H9 (cell line): ENCODE results near the gene HEPHL1. TPM values are rescaled to one million over a fixed set of nuclear protein-coding genes. Genes with fewer than 3 reads are reported as not detected.

Experiments used
- DNase-seq: peaks from one replicate; pipeline ENCODE4 v3.0.0-alpha.2; 2017
- H2AFZ ChIP-seq: one replicate; pipeline ENCODE4 v1.6.1; 2013; ENCODE audit warnings: mild to moderate bottlenecking, low read length, control low read depth, moderate library complexity
- H2AK5ac ChIP-seq: 2 replicates; pipeline ENCODE4 v1.6.1; 2013; ENCODE audit warnings: low read length, control low read depth, mixed read lengths; ENCODE audit not compliant: insufficient read length
- H2BK120ac ChIP-seq: one replicate; pipeline ENCODE4 v1.6.1; 2013; ENCODE audit warnings: low read depth, mild to moderate bottlenecking, low read length, control low read depth, inconsistent platforms; ENCODE audit not compliant: poor library complexity, severe bottlenecking
- H2BK12ac ChIP-seq: 2 replicates; pipeline ENCODE4 v1.6.1; 2013; ENCODE audit warnings: low read length, control low read depth, mixed read lengths, low read depth; ENCODE audit not compliant: insufficient read length
- H2BK15ac ChIP-seq: 2 replicates; pipeline ENCODE4 v1.6.1; 2013; ENCODE audit warnings: low read depth, low read length, control low read depth
- H2BK20ac ChIP-seq: one replicate; pipeline ENCODE4 v1.6.1; 2013; ENCODE audit warnings: low read depth, mild to moderate bottlenecking, low read length, control low read depth, inconsistent platforms; ENCODE audit not compliant: poor library complexity, severe bottlenecking
- H2BK5ac ChIP-seq: 2 replicates; pipeline ENCODE4 v1.6.1; 2013; ENCODE audit warnings: low read length, control low read depth, mixed read lengths; ENCODE audit not compliant: insufficient read length
- H3K14ac ChIP-seq: 2 replicates; pipeline ENCODE4 v1.6.1; 2013; ENCODE audit warnings: low read length, control low read depth; ENCODE audit not compliant: insufficient read depth
- H3K18ac ChIP-seq: 2 replicates; pipeline ENCODE4 v1.6.1; 2013; ENCODE audit warnings: low read depth, mild to moderate bottlenecking, mixed read lengths, low read length, control low read depth; ENCODE audit not compliant: insufficient read length
- H3K23ac ChIP-seq: 2 replicates; pipeline ENCODE4 v1.6.1; 2013; ENCODE audit warnings: low read length, control low read depth, mixed read lengths, low read depth; ENCODE audit not compliant: insufficient read length
- H3K23me2 ChIP-seq: 2 replicates; pipeline ENCODE4 v1.6.1; 2013; ENCODE audit warnings: low read depth, mild to moderate bottlenecking, mixed read lengths, low read length, control low read depth; ENCODE audit not compliant: insufficient read length, poor library complexity, severe bottlenecking
- H3K27ac ChIP-seq: 2 replicates; pipeline ENCODE4 v1.5.1; 2013; ENCODE audit warnings: low read length, control low read depth, mixed read lengths, low read depth; ENCODE audit not compliant: insufficient read length
- H3K27me3 ChIP-seq: 2 replicates; pipeline ENCODE4 v1.6.1; 2013; ENCODE audit warnings: low read length, control low read depth, inconsistent platforms; ENCODE audit not compliant: insufficient read depth
- H3K4ac ChIP-seq: 2 replicates; pipeline ENCODE4 v1.6.1; 2013; ENCODE audit warnings: low read depth, mild to moderate bottlenecking, control low read depth, inconsistent platforms, low read length, moderate library complexity
- H3K4me1 ChIP-seq: 2 replicates; pipeline ENCODE4 v1.6.1; 2013; ENCODE audit warnings: low read length, control low read depth, inconsistent platforms; ENCODE audit not compliant: insufficient read depth
- H3K4me2 ChIP-seq: 2 replicates; pipeline ENCODE4 v1.6.1; 2013; ENCODE audit warnings: low read length, control low read depth, mixed read lengths; ENCODE audit not compliant: insufficient read length, insufficient read depth
- H3K56ac ChIP-seq: 2 replicates; pipeline ENCODE4 v1.6.1; 2013; ENCODE audit warnings: low read depth, mild to moderate bottlenecking, mixed read lengths, low read length, control low read depth; ENCODE audit not compliant: insufficient read length
- H3K79me1 ChIP-seq: 2 replicates; pipeline ENCODE4 v1.6.1; 2013; ENCODE audit warnings: low read depth, mild to moderate bottlenecking, moderate library complexity, low read length, control low read depth, inconsistent platforms; ENCODE audit not compliant: insufficient read depth, poor library complexity, severe bottlenecking
- H3K79me2 ChIP-seq: 2 replicates; pipeline ENCODE4 v1.6.1; 2013; ENCODE audit warnings: low read length, control low read depth, inconsistent platforms; ENCODE audit not compliant: insufficient read depth
- H3K9ac ChIP-seq: 2 replicates; pipeline ENCODE4 v1.6.1; 2013; ENCODE audit warnings: low read length, control low read depth, mixed read lengths; ENCODE audit not compliant: insufficient read length; ENCODE audit errors: extremely low read depth
- H3K9me3 ChIP-seq: one replicate; pipeline ENCODE4 v1.6.1; 2013; ENCODE audit warnings: low read depth, low read length, inconsistent platforms; ENCODE audit not compliant: control insufficient read depth
- H3T11ph ChIP-seq: one replicate; pipeline ENCODE4 v1.6.1; 2013; ENCODE audit warnings: mild to moderate bottlenecking, low read length, control low read depth, inconsistent platforms
- H4K20me1 ChIP-seq: one replicate; pipeline ENCODE4 v1.6.1; 2013; ENCODE audit not compliant: control insufficient read depth, insufficient read length, insufficient read depth
- H4K5ac ChIP-seq: 2 replicates; pipeline ENCODE4 v1.6.1; 2013; ENCODE audit warnings: low read depth, mild to moderate bottlenecking, mixed read lengths, low read length, control low read depth; ENCODE audit not compliant: insufficient read length
- H4K8ac ChIP-seq: replicated peaks from 2 replicates; pipeline ENCODE4 v1.6.1; 2013; ENCODE audit warnings: low read length, control low read depth, mixed read lengths, low read depth; ENCODE audit not compliant: insufficient read length
- H4K91ac ChIP-seq: 2 replicates; pipeline ENCODE4 v1.6.1; 2013; ENCODE audit warnings: low read depth, mild to moderate bottlenecking, moderate library complexity, mixed read lengths, low read length, control low read depth; ENCODE audit not compliant: insufficient read length
- H3K27ac Mint-ChIP-seq, 3 experiments: 2 replicates in 2 of 3; 3 replicates in 1 of 3; pipeline ENCODE4 v1.8.0; 2020 to 2021; ENCODE audit warnings: mixed read lengths in 3 of 3, mild to moderate bottlenecking in 1 of 3, moderate library complexity in 1 of 3
- H3K27me3 Mint-ChIP-seq: 2 replicates; pipeline ENCODE4 v1.8.0; 2021; ENCODE audit warnings: low read depth, mild to moderate bottlenecking, moderate library complexity, mixed read lengths
- H3K36me3 Mint-ChIP-seq, 3 experiments: 2 replicates in 2 of 3; 3 replicates in 1 of 3; pipeline ENCODE4 v1.8.0; 2020 to 2021; ENCODE audit warnings: low read depth in 3 of 3, mixed read lengths in 3 of 3; ENCODE audit not compliant: insufficient read depth in 1 of 3
- H3K4me1 Mint-ChIP-seq, 2 experiments: 2 replicates each; pipeline ENCODE4 v1.8.0; 2020; ENCODE audit warnings: mixed read lengths in 2 of 2
- H3K4me3 Mint-ChIP-seq, 2 experiments: 2 replicates in 1 of 2; 3 replicates in 1 of 2; pipeline ENCODE4 v1.8.0; 2020 to 2021; ENCODE audit warnings: mild to moderate bottlenecking in 2 of 2, mixed read lengths in 2 of 2, moderate library complexity in 1 of 2
- H3K9me3 Mint-ChIP-seq, 2 experiments: 2 replicates in 1 of 2; 3 replicates in 1 of 2; pipeline ENCODE4 v1.8.0; 2020; ENCODE audit warnings: mild to moderate bottlenecking in 2 of 2, mixed read lengths in 2 of 2, moderate library complexity in 1 of 2
- WGBS: extraction: QIAGEN DNeasy Blood & Tissue Kit; methylation state at CpG from one replicate; pipeline ENCODE4 v1.1.7; 2013; ENCODE audit warnings: missing lambda C conversion rate, low lambda C conversion rate, mixed read lengths; ENCODE audit not compliant: insufficient read length; ENCODE audit errors: extremely low coverage; 5-methylcytosine and 5-hydroxymethylcytosine counted together
- total RNA-seq: library from RNA; stranded (reverse); gene quantifications from 2 replicates; pipeline ENCODE4 v1.2.1, GENCODE V29; 2021
- TF ChIP-seq, protein P1 (sequence below): fragments of 200-600 bp; sonication (generic); conservative IDR thresholded peaks from 3 replicates; pipeline ENCODE4 v1.8.0; 2021; ENCODE audit warnings: antibody characterized with exemption, mild to moderate bottlenecking

HEPHL1 gene
- total RNA-seq, 1 experiment from 2014 or later = not detected

DNA sequence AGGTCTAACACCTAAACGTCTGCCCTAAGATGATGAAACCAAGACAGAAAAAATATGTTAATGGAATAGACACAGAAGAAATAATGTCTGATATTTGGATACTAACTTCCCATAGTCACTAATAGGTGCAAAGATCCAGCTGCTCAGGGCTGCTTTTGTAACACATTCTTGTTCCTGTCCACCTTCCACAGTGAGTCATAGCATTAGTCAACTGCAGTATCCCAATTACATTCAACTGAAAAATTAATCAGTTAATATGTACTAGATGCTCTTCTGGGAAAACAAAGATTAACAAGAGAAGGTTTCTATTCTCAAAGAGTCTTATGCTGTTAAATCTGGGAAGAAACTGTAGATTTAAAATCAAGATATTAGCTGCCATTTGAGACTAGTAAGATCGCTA lies 47.6 kb downstream of the HEPHL1 start:
- H3K79me1 ChIP-seq = no peaks in the 10 kb centered on the region
- no peaks in the 10 kb centered on the region; the same call in 1 of the 2 replicates for H3K27me3 Mint-ChIP-seq
- no peak overlapping the region for H3K27ac Mint-ChIP-seq
- DNase-seq = no peak
- no peak overlapping the region for H4K8ac ChIP-seq
- no peaks in the 10 kb centered on the region for H3K36me3 Mint-ChIP-seq
- no peak overlapping the region for H3K4ac ChIP-seq
- no peaks in the 10 kb centered on the region for H3K79me2 ChIP-seq
- H3K14ac ChIP-seq = no peak overlapping the region
- H3K4me2 ChIP-seq = no peak overlapping the region
- H3K18ac ChIP-seq = no peak overlapping the region
- no peak overlapping the region for H4K5ac ChIP-seq
- H3K9ac ChIP-seq = no peak overlapping the region
- H2AFZ ChIP-seq = no peak overlapping the region
- no peak overlapping the region for H4K91ac ChIP-seq
- no peaks in the 10 kb centered on the region for H3K4me1 ChIP-seq
- H3K56ac ChIP-seq = no peak overlapping the region
- no peak overlapping the region for H3T11ph ChIP-seq
- no peak overlapping the region for H2BK5ac ChIP-seq
- no peak overlapping the region for H3K23ac ChIP-seq
- H2AK5ac ChIP-seq = no peak overlapping the region
- H3K4me1 Mint-ChIP-seq = no peaks in the 10 kb centered on the region
- no CpG with 5 or more reads among the region's 2 CpGs for WGBS
- H2BK15ac ChIP-seq = no peak overlapping the region
- no peak overlapping the region for H3K27ac ChIP-seq
- no peak overlapping the region for H2BK20ac ChIP-seq
- no peak overlapping the region for H3K4me3 Mint-ChIP-seq
- H4K20me1 ChIP-seq = no peaks in the 10 kb centered on the region
- TF ChIP-seq, protein P1, sequence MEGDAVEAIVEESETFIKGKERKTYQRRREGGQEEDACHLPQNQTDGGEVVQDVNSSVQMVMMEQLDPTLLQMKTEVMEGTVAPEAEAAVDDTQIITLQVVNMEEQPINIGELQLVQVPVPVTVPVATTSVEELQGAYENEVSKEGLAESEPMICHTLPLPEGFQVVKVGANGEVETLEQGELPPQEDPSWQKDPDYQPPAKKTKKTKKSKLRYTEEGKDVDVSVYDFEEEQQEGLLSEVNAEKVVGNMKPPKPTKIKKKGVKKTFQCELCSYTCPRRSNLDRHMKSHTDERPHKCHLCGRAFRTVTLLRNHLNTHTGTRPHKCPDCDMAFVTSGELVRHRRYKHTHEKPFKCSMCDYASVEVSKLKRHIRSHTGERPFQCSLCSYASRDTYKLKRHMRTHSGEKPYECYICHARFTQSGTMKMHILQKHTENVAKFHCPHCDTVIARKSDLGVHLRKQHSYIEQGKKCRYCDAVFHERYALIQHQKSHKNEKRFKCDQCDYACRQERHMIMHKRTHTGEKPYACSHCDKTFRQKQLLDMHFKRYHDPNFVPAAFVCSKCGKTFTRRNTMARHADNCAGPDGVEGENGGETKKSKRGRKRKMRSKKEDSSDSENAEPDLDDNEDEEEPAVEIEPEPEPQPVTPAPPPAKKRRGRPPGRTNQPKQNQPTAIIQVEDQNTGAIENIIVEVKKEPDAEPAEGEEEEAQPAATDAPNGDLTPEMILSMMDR = no peak
- no peaks in the 10 kb centered on the region for H3K27me3 ChIP-seq
- H2BK12ac ChIP-seq = no peak overlapping the region
- no peaks in the 10 kb centered on the region for H3K9me3 Mint-ChIP-seq
- H3K9me3 ChIP-seq = no peaks in the 10 kb centered on the region
- H2BK120ac ChIP-seq = no peak overlapping the region
- H3K23me2 ChIP-seq = no peaks in the 10 kb centered on the region
